ENCODE measurements around the gene NRG3. TPM values are rescaled to one million over a fixed set of nuclear protein-coding genes. Genes with fewer than 3 reads are reported as not detected.

NRG3 gene
- polyA plus RNA-seq, 3 donors, result 12.9 to 15.5 (median 14.6) TPM

DNA sequence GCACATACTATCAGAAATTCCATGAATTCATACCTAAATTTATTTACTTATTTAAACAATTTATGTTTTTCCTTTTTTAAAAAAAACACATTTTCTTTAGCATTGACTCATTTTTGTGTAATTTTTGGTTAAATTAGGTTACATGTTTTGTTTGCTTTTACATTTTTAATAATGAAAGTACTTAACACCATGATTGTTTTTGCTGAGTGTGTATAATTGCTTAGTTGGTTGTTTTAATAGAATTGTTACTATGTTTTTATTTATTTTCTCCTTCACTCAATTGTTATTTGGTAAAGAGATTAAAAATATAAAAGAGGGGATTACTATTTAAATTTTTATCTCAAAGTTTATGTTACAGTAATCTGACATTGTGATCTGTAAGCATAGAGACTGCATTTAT lies 508.4 kb downstream of the NRG3 start:
- DNase-seq, result no peak

DNA sequence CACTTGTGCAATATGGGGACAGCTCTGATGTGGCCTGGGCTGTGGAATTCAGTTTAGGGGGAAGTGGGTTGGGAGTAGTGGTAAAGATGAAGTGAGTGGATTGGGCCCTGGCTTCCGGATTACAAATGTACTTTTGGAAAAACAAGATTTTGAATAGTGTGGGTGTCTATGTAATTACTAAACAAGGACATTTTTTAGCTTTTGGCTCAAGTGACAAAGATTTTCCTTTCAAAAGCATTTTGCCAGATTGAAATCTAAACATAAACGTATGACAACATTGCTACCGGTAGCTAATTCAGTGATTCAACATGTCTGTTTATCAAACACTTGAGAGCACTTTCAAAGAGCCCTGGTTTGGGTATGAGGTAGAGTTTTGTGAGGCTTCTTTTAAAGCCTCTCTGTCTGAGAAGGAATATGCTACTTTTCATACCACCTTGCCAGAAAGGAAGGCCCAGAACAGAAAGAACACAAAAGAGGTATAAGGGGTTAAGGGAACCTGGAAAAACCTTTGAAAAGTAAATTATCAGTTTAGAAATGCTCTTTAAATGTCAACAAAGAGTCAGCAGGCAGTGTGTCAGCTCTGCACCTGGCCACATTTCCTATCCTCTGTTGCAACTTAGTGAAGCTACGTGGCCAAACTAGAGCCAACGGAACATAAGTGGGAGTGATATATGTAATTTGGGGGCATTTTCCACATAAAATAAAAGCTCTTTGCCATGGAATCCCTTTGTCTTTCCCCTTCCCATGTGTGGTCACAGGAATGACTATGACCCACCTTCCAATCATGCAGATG lies 516.1 kb downstream of the NRG3 start:
- DNase-seq, result no peak

GRCh38 chr10:82391971-82392370 lies 517.0 kb downstream of the NRG3 start:
- no peak for DNase-seq

DNA sequence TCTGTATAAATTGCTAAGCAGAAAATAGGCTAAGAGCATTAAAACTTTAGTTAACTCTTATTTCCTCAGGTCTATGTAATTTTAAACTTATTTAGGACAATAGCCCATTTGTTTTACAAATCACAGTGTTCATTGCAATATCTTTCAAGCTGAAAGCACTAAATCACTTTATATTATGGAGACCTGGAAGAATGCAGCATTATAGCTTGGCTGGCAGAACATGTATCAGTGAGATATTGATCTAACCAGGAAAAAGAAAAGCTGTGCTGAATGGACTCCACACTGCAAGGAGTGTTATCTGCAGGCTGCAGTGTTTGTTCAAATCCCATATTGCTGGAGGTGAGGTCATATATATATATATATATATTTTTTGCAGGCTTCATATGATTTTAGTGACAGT lies 517.5 kb downstream of the NRG3 start:
- no peak for DNase-seq

DNA sequence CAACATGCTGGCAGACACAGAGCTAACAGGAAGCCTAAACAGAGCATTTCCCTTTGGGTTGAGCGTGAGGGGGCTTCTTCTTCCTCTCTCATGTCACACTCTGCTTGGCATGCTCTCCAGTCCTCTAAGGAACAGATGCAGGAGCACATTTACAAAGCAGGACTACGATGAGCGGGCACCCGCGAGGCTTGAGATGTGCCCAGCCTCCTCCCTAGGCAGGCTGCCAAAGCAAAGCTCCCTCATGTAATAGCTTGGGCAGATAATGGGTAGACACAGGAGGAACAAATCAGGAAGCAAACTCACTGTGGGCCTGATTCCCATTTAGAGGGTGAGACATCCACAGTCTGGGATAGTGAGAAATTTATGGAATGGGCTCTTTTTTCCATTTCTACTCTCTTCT lies 519.1 kb downstream of the NRG3 start:
- DNase-seq, result no peak

GRCh38 chr10:82394987-82395386 lies 520.0 kb downstream of the NRG3 start:
- DNase-seq, result no peak

DNA sequence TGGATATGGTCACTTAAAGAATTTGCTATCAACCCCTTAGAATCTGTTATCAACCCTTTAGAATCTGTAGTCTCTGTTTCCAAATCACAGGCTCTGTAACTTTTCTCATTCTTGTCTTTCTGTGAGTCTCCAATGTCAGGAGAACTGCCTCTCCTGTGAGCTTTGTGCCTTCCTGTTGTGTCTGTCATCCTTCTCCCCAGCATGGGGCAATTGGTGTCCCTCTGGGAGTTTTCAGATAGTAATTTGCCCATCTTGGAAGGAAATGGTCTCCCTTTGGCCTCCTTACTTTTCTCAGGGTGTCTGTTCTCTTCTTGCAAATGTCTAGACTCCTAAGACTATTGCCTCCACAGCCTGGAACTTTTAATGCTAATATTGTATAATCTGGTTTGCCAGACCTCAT lies 521.9 kb downstream of the NRG3 start:
- no peak for DNase-seq

- no peak for DNase-seq
Measured at GRCh38 chr10:82397854-82398253, 522.9 kb downstream of the NRG3 start.

GRCh38 chr10:82399850-82400249 lies 524.9 kb downstream of the NRG3 start:
- no peak for DNase-seq

- DNase-seq, result no peak
Measured at GRCh38 chr10:82400841-82401240, 525.8 kb downstream of the NRG3 start.

DNA sequence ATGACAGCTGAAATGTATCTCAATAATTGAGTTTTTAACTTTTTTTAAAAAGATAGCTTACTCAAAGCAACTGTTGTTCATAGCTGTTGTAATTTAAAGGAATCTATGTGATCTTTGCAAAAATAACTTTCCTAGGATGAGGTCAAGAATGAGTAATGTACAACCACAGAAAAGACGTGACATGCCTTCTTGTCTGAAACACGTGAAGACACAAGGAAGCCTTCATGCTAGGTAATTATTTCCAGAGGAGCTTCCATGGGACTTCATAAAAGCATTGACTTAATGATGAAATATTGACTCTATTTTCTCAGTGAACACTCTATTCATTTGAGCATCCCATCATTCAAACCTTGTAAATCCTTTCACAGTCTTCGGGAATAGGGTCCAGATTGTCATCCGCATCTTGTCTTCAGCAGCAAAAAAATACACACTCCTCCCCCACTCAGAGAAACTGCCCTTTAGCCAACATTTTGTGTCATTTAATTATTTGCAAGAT lies 528.0 kb downstream of the NRG3 start:
- no peak for DNase-seq

DNA sequence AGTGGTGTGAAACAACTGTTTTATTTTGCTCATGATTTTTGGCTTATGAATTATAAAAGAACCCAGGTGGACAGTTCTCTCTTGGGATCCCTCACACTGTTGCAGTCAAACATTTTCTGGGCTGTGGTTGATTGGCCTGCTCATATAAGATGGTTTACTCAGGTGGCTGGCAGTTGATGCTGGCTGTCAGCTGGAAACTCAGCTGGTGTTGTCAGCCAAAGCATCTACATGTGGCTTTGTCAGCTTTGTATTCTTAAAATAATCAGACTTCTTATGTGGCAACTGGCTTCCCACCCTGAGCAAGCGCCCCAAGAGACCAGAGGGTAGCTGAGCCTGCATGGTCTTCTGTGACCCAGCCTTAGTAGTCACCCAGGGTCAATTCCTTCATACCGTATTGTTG lies 534.7 kb downstream of the NRG3 start:
- no peak for DNase-seq

- no peak for DNase-seq
Measured at GRCh38 chr10:82411416-82411815, 536.4 kb downstream of the NRG3 start.

DNA sequence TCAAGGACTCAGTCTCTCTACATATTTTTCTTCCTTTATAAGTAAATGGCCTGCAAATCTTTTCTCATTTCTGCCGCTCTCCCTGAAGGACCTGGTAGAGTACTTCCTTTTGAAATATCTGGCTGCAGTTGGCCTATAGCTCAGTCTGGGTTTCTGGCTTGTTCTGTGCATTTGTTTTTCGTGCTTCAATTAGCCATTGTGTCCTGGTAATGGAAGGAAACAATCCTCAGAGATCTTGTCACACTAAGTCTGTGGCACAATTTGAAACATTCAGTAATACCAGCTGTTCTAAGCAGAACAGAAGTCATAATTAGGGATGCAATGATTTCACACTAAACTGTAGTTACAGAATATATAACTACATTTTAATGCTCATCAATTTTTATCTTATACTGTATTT lies 545.0 kb downstream of the NRG3 start:
- no peak for DNase-seq

- DNase-seq, result no peak
Measured at GRCh38 chr10:82429302-82429701, 554.3 kb downstream of the NRG3 start.

DNA sequence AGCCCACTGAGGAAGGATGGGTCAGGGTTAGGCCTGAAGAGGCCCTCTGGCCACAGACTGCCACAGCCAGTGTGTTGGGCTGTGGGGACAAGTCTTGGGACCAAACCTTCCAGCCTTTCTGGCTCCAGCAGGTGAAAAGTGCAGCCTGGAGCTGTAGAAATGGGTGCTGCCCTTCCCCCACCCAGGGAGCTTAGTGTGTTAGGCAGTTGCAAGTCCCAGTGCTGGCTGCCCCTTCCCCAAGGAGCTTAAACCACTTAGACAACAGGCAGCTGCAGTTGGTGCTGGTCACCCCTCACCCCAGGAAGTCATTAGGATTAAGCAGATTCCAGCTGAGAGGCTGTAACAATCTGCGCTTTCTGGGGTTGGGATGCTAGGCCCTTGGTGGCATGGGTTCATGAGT lies 563.3 kb downstream of the NRG3 start:
- DNase-seq, result no peak

DNA sequence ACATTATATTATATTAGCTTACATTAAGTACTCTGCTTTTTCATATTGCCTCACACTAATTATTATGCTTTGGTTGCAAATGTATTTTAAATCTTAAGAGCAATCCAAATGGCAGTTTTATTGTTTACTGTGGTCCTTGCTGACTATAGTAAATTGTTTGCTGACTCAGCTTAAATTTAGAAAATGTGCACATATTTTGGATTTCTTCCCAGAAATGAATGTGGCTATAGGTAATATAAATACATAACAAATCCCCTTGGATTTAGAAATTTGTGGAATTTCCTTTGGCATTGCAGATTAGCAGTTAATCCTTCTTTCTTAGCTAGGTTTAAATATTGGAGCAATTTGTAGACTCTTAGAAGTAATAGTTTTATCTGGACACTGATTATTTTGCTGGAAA lies 565.8 kb downstream of the NRG3 start:
- DNase-seq, result no peak

- DNase-seq, result no peak
Measured at GRCh38 chr10:82452046-82452445, 577.1 kb downstream of the NRG3 start.

GRCh38 chr10:82452676-82453075 lies 577.7 kb downstream of the NRG3 start:
- DNase-seq, result no peak

- no peak for DNase-seq
Measured at GRCh38 chr10:82453678-82454293, 578.8 kb downstream of the NRG3 start.

GRCh38 chr10:82462910-82463551 lies 588.0 kb downstream of the NRG3 start:
- no peak for DNase-seq

DNA sequence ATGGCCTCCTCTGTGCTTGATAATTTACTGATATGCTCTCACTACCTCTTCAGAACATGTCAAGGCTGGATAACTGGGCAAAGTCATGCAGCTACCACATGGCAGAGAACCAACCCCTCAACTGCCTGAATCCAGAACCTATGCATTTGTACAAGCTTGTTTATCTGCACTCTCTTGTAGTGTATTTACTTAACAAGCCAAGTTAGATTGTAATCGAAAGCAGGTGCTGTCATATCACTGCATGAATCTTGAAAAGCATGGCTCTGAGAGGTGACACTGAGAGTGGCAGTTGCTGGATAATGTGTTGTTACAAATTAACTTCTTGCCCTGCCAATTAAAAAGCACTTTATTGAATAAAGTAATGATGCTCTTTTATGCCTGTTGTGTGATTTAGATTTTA lies 588.6 kb downstream of the NRG3 start:
- DNase-seq, result no peak

GRCh38 chr10:82464191-82464818 lies 589.3 kb downstream of the NRG3 start:
- DNase-seq, result no peak

All from renal pelvis (tissue), 4 donors.